Fibroblast of lung (primary cell): ENCODE results near the gene SLC22A23.

Experiments used
- EZH2 ChIP-seq: IDR thresholded peaks from 2 replicates; pipeline ENCODE4 v1.5.1; 2012; ENCODE audit warnings: low read length, control low read depth, mild to moderate bottlenecking; ENCODE audit errors: missing control alignments
- TF ChIP-seq, protein P1 (sequence below), 2 donors: IDR thresholded peaks in 1 of 2; conservative IDR thresholded peaks in 1 of 2; 1 replicate in 1 of 2; 2 replicates in 1 of 2; pipeline ENCODE4 v1.5.1; 2011 to 2012; ENCODE audit warnings: low read length in 2 of 2, control low read depth in 1 of 2, inconsistent platforms in 1 of 2, low read depth in 1 of 2, mild to moderate bottlenecking in 1 of 2

DNA sequence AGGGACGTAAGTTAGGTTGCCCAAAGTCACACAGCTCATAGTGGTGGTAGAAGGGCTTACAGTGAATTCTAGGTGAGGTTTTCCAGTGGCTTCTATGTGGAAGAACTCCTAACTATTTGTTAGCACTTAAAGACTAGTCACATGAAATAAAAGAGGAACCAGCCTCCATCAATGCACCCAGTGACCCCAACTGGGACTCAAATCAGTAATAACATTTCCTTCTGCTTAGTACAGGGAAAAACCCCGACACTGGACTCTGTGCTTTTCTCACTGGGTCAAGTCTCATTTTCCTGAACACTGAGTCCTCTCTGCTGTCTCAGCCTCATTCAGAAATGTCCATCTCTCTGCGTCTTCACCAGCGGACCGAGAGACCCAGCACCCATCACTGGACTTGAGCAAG lies 89.2 kb downstream of the SLC22A23 start:
- TF ChIP-seq EZH2 = no peak
- TF ChIP-seq, protein P1, sequence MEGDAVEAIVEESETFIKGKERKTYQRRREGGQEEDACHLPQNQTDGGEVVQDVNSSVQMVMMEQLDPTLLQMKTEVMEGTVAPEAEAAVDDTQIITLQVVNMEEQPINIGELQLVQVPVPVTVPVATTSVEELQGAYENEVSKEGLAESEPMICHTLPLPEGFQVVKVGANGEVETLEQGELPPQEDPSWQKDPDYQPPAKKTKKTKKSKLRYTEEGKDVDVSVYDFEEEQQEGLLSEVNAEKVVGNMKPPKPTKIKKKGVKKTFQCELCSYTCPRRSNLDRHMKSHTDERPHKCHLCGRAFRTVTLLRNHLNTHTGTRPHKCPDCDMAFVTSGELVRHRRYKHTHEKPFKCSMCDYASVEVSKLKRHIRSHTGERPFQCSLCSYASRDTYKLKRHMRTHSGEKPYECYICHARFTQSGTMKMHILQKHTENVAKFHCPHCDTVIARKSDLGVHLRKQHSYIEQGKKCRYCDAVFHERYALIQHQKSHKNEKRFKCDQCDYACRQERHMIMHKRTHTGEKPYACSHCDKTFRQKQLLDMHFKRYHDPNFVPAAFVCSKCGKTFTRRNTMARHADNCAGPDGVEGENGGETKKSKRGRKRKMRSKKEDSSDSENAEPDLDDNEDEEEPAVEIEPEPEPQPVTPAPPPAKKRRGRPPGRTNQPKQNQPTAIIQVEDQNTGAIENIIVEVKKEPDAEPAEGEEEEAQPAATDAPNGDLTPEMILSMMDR (conservative IDR thresholded peaks at IDR 0.05 in 1 of 2, IDR thresholded peaks at IDR 0.05 in 1 of 2; ENCODE audit: low read depth in 1 of 2, low read length in 2 of 2) = no peak
